Jurkat, Clone E6-1 (cell line): ENCODE data around the gene RAB3GAP2.
"Not testable (repeated sequence)": the region's sequence is repeated elsewhere in the genome, so short reads cannot be mapped to it uniquely, and the experiment has no call there.

Experiments
- DNase-seq: peaks from one replicate; pipeline ENCODE4 v3.0.0-alpha.2; 2011; ENCODE audit warnings: low read depth, low spot score
- H3K4me3 ChIP-seq: 2 replicates; pipeline ENCODE4 v1.5.1; 2011; ENCODE audit warnings: mild to moderate bottlenecking, low read length, control low read depth, moderate library complexity

The RAB3GAP2 gene

GRCh38 chr1:220123066-220123465 is 149.2 kb downstream of the RAB3GAP2 start:
- H3K4me3 ChIP-seq = no peak overlapping the region
- no peak for DNase-seq

- no peak overlapping the region for H3K4me3 ChIP-seq
- DNase-seq = no peak
Measured at GRCh38 chr1:220121791-220122530, 150.3 kb downstream of the RAB3GAP2 start.

- DNase-seq = no peak
- H3K4me3 ChIP-seq = no peak overlapping the region
Measured at GRCh38 chr1:220119043-220119512, 153.2 kb downstream of the RAB3GAP2 start.

GRCh38 chr1:220113136-220113695 is 159.0 kb downstream of the RAB3GAP2 start:
- peak; percentile 45 for DNase-seq
- no peak overlapping the region for H3K4me3 ChIP-seq

- not testable (repeated sequence) for DNase-seq, H3K4me3 ChIP-seq
Measured at GRCh38 chr1:220112600-220112999, 159.7 kb downstream of the RAB3GAP2 start.

- H3K4me3 ChIP-seq, DNase-seq: not testable (repeated sequence)
Measured at GRCh38 chr1:220110473-220110872, 161.8 kb downstream of the RAB3GAP2 start.

- H3K4me3 ChIP-seq = no peak overlapping the region
- no peak for DNase-seq
Measured at GRCh38 chr1:220099826-220100225, 172.4 kb downstream of the RAB3GAP2 start.
